PC-3 (cell line): ENCODE results near the gene MYOC. TPM values are rescaled to one million over a fixed set of nuclear protein-coding genes. Genes with fewer than 3 reads are reported as not detected.

Experiments
- ATAC-seq: fragments of 200-7000 bp; cut with Tn5 transposase; 2 replicates; pipeline ENCODE4 v1.9.1; 2020; ENCODE audit warnings: mild to moderate bottlenecking, moderate library complexity
- BruUV-seq: library from RNA; stranded (reverse); fragments of 400-500 nt; replicated peaks from 2 replicates; lab custom pipeline; 2021; lab: Mats Ljungman, UMichigan
- CTCF ChIA-PET: fragments of 300-600 bp; sonication (Branson Sonifier 250); formaldehyde crosslinking; loops from one replicate; lab custom pipeline; 2022; ENCODE audit warnings: antibody characterized with exemption; lab: Charles Lee
- POLR2A ChIA-PET: fragments of 300-600 bp; sonication (Branson Sonifier 250); formaldehyde crosslinking; loops from one replicate; lab custom pipeline; 2022; ENCODE audit warnings: antibody characterized with exemption; ENCODE audit not compliant: unreplicated experiment; lab: Charles Lee
- DNase-seq: peaks from one replicate; pipeline ENCODE4 v3.0.0-alpha.2; 2015
- H2AFZ ChIP-seq: fragments of 300-600 bp; sonication (generic); 2 replicates; pipeline ENCODE4 v1.6.0; 2016; ENCODE audit warnings: antibody characterized with exemption, low read length
- H3F3A ChIP-seq: fragments of 300-600 bp; sonication (generic); one replicate; pipeline ENCODE4 v1.6.0; 2017; ENCODE audit warnings: antibody characterized with exemption, low read length, control low read depth, mild to moderate bottlenecking; ENCODE audit not compliant: unreplicated experiment
- H3K27ac ChIP-seq: fragments of 300-600 bp; sonication (generic); 2 replicates; pipeline ENCODE4 v1.5.1; 2016; ENCODE audit warnings: mild to moderate bottlenecking, low read length
- H3K27me3 ChIP-seq: fragments of 300-600 bp; sonication (generic); 2 replicates; pipeline ENCODE4 v1.6.1; 2016; ENCODE audit warnings: low read length, mixed read lengths
- H3K36me3 ChIP-seq: fragments of 300-600 bp; sonication (generic); 2 replicates; pipeline ENCODE4 v1.6.1; 2016; ENCODE audit warnings: low read depth, mixed run types, low read length, mixed read lengths
- H3K4me1 ChIP-seq: fragments of 300-600 bp; sonication (generic); 2 replicates; pipeline ENCODE4 v1.5.1; 2016; ENCODE audit warnings: low read length; ENCODE audit not compliant: insufficient read depth
- H3K4me2 ChIP-seq: fragments of 300-600 bp; sonication (generic); 2 replicates; pipeline ENCODE4 v1.6.0; 2016; ENCODE audit warnings: low read length
- H3K4me3 ChIP-seq: fragments of 300-600 bp; sonication (generic); 2 replicates; pipeline ENCODE4 v1.5.1; 2016; ENCODE audit warnings: mild to moderate bottlenecking, low read length, mixed read lengths
- H3K79me2 ChIP-seq: fragments of 300-600 bp; sonication (generic); 2 replicates; pipeline ENCODE4 v1.6.1; 2017; ENCODE audit warnings: low read length, mixed read lengths
- H3K9ac ChIP-seq: fragments of 300-600 bp; sonication (generic); 2 replicates; pipeline ENCODE4 v1.6.0; 2016; ENCODE audit warnings: mild to moderate bottlenecking, low read length
- H3K9me2 ChIP-seq: fragments of 300-600 bp; sonication (generic); replicated peaks from 2 replicates; pipeline ENCODE4 v1.6.1; 2016; ENCODE audit warnings: mixed run types, low read length, mixed read lengths
- H3K9me3 ChIP-seq: fragments of 300-600 bp; sonication (generic); 2 replicates; pipeline ENCODE4 v1.6.1; 2016; ENCODE audit warnings: low read length, mixed read lengths
- H4K20me1 ChIP-seq: fragments of 300-600 bp; sonication (generic); 2 replicates; pipeline ENCODE4 v1.6.1; 2016; ENCODE audit warnings: low read length, mixed read lengths
- CTCF ChIP-seq: fragments of 300-600 bp; sonication (generic); conservative IDR thresholded peaks from 2 replicates; pipeline ENCODE4 v1.5.1; 2017; ENCODE audit warnings: antibody characterized with exemption, low read depth, mild to moderate bottlenecking, low read length
- EZH2 ChIP-seq: fragments of 300-600 bp; sonication (generic); IDR thresholded peaks from one replicate; pipeline ENCODE4 v1.6.1; 2017; ENCODE audit warnings: antibody characterized with exemption, mild to moderate bottlenecking, low read length; ENCODE audit not compliant: unreplicated experiment
- EZH2phosphoT487 ChIP-seq: fragments of 300-600 bp; sonication (generic); IDR thresholded peaks from 2 replicates; pipeline ENCODE4 v1.6.1; 2018; ENCODE audit warnings: mild to moderate bottlenecking, antibody characterized with exemption, low read length, borderline replicate concordance
- intact Hi-C: fragments of 100-400 bp; cut with micrococcal nuclease; formaldehyde crosslinking; loops from 2 replicates; pipeline ENCODE4 v1.9.0; 2023
- total RNA-seq: library from RNA; depleted of rRNA; stranded (reverse); fragments of >200 nt; gene quantifications from 2 replicates; pipeline ENCODE4 v1.2.3, GENCODE V29; 2014

Gene MYOC
- total RNA-seq, 1 experiment from 2014 or later = not detected

GRCh38 chr1:171625225-171625624 lies 27.3 kb downstream of the MYOC start:
- peaks cover 4% of the 10 kb centered on the region; the same call in 1 of the 2 replicates for H3K9me2 ChIP-seq
- no peak overlapping the region for H3K4me2 ChIP-seq
- no peaks in the 10 kb centered on the region for H3F3A ChIP-seq
- H2AFZ ChIP-seq = no peak overlapping the region
- TF ChIP-seq CTCF (no peak), EZH2phosphoT487 (no peak), EZH2 (no peak)
- intact Hi-C loops = no loop called here
- ChIA-PET CTCF (no interaction called here), POLR2A (no interaction called here)
- BruUV-seq = no TSS peak
- no peaks in the 10 kb centered on the region for H3K4me1 ChIP-seq
- no peaks in the 10 kb centered on the region for H3K79me2 ChIP-seq
- H3K4me3 ChIP-seq = no peak overlapping the region
- peaks cover 43% of the 10 kb centered on the region for H3K27me3 ChIP-seq
- no peaks in the 10 kb centered on the region for H4K20me1 ChIP-seq
- ATAC-seq = no peak
- no peak for DNase-seq
- no peak overlapping the region for H3K9ac ChIP-seq
- no peaks in the 10 kb centered on the region for H3K36me3 ChIP-seq
- H3K9me3 ChIP-seq = no peaks in the 10 kb centered on the region
- no peak overlapping the region for H3K27ac ChIP-seq

- no TSS peak for BruUV-seq
- Histone ChIP-seq H3K36me3 (no peaks in the 10 kb centered on the region), H3K79me2 (no peaks in the 10 kb centered on the region), H3K9me2 (peaks cover 4% of the 10 kb centered on the region; the same call in 1 of the 2 replicates), H3K9ac (no peak overlapping the region), H3K4me1 (no peaks in the 10 kb centered on the region), H3K27ac (no peak overlapping the region), H3K4me2 (no peak overlapping the region), H3F3A (no peaks in the 10 kb centered on the region), H3K9me3 (no peaks in the 10 kb centered on the region), H3K4me3 (no peak overlapping the region), H3K27me3 (peaks cover 39% of the 10 kb centered on the region), H2AFZ (no peak overlapping the region), H4K20me1 (no peaks in the 10 kb centered on the region)
- intact Hi-C loops = no loop called here
- no peak for ATAC-seq
- CTCF ChIA-PET = no interaction called here
- TF ChIP-seq CTCF = no peak
- POLR2A ChIA-PET = no interaction called here
- no peak for DNase-seq
These were observed 28.7 kb downstream of the MYOC start for GRCh38 chr1:171623651-171624331.

- no peaks in the 10 kb centered on the region for H3F3A ChIP-seq
- peaks cover 38% of the 10 kb centered on the region for H3K27me3 ChIP-seq
- intact Hi-C loops = no loop called here
- no peaks in the 10 kb centered on the region for H3K9me2 ChIP-seq
- BruUV-seq = no TSS peak
- H3K27ac ChIP-seq = no peak within 1 kb of the TSS
- ChIA-PET POLR2A (no interaction called here), CTCF (no interaction called here)
- no peak within 1 kb of the TSS for H2AFZ ChIP-seq
- no peaks in the 10 kb centered on the region for H3K9me3 ChIP-seq
- H3K79me2 ChIP-seq = no peaks in the 10 kb centered on the region
- H3K36me3 ChIP-seq = no peaks in the 10 kb centered on the region
- ATAC-seq (no peak), DNase-seq (no peak)
- no peak within 1 kb of the TSS for H3K9ac ChIP-seq
- no peaks in the 10 kb centered on the region for H3K4me1 ChIP-seq
- H3K4me3 ChIP-seq = no peak within 1 kb of the TSS
- no peak within 1 kb of the TSS for H3K4me2 ChIP-seq
- TF ChIP-seq CTCF (no peak), EZH2phosphoT487 (no peak), EZH2 (no peak)
- H4K20me1 ChIP-seq = no peaks in the 10 kb centered on the region
These were observed 30.4 kb downstream of the MYOC start, which contains the start of gene MYOCOS for GRCh38 chr1:171622152-171622462. MYOCOS (plus strand) TSS chr1:171622243; CDS start chr1:171623884, 1,641 bp downstream.
